ENCODE measurements around the gene DOCK1. TPM values are rescaled to one million over a fixed set of nuclear protein-coding genes. Genes with fewer than 3 reads are reported as not detected.

The DOCK1 gene
- total RNA-seq, 3 donors from 2014 or later, result 50.4 to 101 (median 69.2) TPM

DNA sequence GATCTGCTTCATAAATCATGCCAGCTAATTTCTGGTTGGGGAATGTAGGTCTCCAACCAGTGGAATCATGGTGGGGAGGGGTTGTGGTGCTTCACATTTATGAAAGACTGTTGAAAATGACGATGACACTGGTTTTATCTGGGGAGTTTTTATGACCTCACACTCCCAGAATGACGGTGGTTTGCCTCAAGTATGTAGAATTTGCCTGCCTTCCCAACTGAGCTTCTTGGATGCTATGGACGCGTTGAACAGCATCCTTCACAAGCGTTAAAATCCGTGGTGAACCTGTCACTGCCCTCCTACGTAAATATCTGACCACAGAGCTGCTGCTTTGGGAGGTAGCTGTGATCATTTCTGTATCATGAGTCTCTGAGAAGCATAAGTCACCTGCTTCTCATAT is 287.9 kb downstream of the DOCK1 start:
- TF ChIP-seq POLR2AphosphoS5 (IDR thresholded peaks at IDR 0.05), result no peak

DNA sequence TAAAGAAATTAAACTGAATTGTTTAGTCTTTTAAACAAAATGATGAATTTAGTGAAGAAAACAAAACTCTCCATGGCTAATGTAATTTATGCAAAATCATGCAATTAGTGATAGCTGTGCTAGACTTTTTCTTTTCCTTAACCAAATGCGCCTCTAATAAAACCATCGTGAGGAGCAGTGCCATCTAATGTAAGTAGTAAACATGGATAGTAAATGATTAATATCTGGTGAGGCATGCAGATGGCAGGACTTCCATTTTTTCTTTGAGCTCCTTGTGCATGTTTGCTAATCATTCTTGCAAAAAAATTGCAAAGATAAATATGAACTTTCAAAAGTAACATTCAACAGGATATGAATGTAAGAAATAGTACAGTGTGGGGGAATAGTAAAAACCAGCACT is 288.9 kb downstream of the DOCK1 start:
- H3K27me3 ChIP-seq, result no peaks in the 10 kb centered on the region
- TF ChIP-seq, protein P1, sequence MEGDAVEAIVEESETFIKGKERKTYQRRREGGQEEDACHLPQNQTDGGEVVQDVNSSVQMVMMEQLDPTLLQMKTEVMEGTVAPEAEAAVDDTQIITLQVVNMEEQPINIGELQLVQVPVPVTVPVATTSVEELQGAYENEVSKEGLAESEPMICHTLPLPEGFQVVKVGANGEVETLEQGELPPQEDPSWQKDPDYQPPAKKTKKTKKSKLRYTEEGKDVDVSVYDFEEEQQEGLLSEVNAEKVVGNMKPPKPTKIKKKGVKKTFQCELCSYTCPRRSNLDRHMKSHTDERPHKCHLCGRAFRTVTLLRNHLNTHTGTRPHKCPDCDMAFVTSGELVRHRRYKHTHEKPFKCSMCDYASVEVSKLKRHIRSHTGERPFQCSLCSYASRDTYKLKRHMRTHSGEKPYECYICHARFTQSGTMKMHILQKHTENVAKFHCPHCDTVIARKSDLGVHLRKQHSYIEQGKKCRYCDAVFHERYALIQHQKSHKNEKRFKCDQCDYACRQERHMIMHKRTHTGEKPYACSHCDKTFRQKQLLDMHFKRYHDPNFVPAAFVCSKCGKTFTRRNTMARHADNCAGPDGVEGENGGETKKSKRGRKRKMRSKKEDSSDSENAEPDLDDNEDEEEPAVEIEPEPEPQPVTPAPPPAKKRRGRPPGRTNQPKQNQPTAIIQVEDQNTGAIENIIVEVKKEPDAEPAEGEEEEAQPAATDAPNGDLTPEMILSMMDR (IDR thresholded peaks at IDR 0.05), result no peak
- TF ChIP-seq POLR2A (IDR thresholded peaks at IDR 0.05), result no peak
- no peak for TF ChIP-seq POLR2AphosphoS5 (IDR thresholded peaks at IDR 0.05)
- intact Hi-C loops (cut with DNase I; ENCODE audit: low total_unique reads), result no loop called here
- H3K9me3 ChIP-seq, result no peaks in the 10 kb centered on the region
- no peak for DNase-seq (ENCODE audit: low spot score in 2 of 2)
- H3K4me3 ChIP-seq, result no peak overlapping the region
- peaks cover 4 to 8% of the 10 kb centered on the region in 2 donors for H3K4me1 ChIP-seq
- H3K36me3 ChIP-seq, result no peaks in the 10 kb centered on the region
- no peak overlapping the region for H3K27ac ChIP-seq

More for the DNA sequence above, 287.9 kb downstream of the DOCK1 start:
- intact Hi-C loops (cut with DNase I; ENCODE audit: low total_unique reads), result no loop called here
- Histone ChIP-seq H3K36me3 (no peaks in the 10 kb centered on the region), H3K4me1 (peaks cover 4 to 8% of the 10 kb centered on the region in 2 donors), H3K9me3 (no peaks in the 10 kb centered on the region), H3K4me3 (no peak overlapping the region), H3K27me3 (no peaks in the 10 kb centered on the region), H3K27ac (no peak overlapping the region)
- no peak for DNase-seq (ENCODE audit: low spot score in 2 of 2)

DNA sequence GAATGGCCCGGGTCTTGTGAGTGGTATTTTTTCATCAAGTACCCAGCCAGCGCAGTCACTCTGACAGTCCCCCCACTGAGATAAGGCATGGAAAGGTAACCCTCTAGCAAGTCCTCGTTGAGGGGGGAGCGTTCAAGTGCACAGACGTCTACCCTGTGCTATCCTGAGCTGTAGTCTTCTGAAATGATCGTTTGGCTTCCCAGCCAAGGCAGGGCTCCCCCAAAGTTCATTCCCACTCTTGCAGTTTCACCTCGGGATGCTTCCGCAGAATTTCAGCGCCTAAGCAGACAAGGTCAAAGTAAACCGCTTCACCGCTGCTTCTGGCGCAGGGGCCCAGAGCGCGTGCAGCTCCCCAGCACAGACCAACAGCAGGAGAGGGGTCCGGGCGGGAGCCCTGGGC is 289.4 kb downstream of the DOCK1 start:
- DNase-seq (ENCODE audit: low spot score in 2 of 2), result no peak
- Histone ChIP-seq H3K4me1 (peaks cover 4 to 8% of the 10 kb centered on the region in 2 donors), H3K4me3 (peak overlapping the region in 2 of 3 donors; percentile 56 to 77), H3K27ac (no peak overlapping the region), H3K36me3 (no peaks in the 10 kb centered on the region), H3K27me3 (no peaks in the 10 kb centered on the region), H3K9me3 (no peaks in the 10 kb centered on the region)
- TF ChIP-seq POLR2AphosphoS5 (IDR thresholded peaks at IDR 0.05) (no peak), POLR2A (IDR thresholded peaks at IDR 0.05) (no peak)
- TF ChIP-seq, protein P1 (IDR thresholded peaks at IDR 0.05), result no peak
- intact Hi-C loops (cut with DNase I; ENCODE audit: low total_unique reads), result no loop called here

DNA sequence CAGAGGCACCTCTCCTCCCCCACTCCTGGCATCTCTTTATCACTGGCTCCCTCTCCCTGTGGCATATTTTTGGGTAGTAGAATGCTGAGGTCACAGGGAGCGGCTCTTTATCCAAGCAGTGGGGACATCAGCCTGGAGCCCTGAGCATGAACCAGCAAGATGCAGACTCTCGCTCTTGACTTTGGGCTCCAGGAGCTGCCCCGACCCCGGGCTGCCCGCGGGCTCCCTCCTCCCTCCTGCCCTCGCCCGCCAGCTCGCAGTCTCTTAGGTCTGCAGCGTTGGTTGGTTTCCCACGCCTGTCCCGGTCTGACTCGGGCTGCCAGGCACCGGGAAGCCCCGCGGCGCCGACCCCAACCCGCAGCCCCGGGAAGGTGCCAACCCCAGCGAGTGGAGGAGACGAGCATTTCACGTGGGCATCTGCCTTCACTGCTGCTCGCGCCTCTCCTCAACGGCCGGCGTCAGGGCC is 289.8 kb downstream of the DOCK1 start:
- Histone ChIP-seq H3K4me3 (peak overlapping the region; percentile 40 to 77 (median 56)), H3K9me3 (no peaks in the 10 kb centered on the region), H3K27ac (no peak overlapping the region), H3K4me1 (peaks cover 4 to 8% of the 10 kb centered on the region in 2 donors), H3K36me3 (no peaks in the 10 kb centered on the region), H3K27me3 (no peaks in the 10 kb centered on the region)
- no peak for TF ChIP-seq POLR2AphosphoS5 (IDR thresholded peaks at IDR 0.05)
- TF ChIP-seq, protein P1 (IDR thresholded peaks at IDR 0.05), result no peak
- no peak for TF ChIP-seq POLR2A (IDR thresholded peaks at IDR 0.05)
- no peak for DNase-seq (ENCODE audit: low spot score in 2 of 2)
- intact Hi-C loops (cut with DNase I; ENCODE audit: low total_unique reads), result no loop called here

DNA sequence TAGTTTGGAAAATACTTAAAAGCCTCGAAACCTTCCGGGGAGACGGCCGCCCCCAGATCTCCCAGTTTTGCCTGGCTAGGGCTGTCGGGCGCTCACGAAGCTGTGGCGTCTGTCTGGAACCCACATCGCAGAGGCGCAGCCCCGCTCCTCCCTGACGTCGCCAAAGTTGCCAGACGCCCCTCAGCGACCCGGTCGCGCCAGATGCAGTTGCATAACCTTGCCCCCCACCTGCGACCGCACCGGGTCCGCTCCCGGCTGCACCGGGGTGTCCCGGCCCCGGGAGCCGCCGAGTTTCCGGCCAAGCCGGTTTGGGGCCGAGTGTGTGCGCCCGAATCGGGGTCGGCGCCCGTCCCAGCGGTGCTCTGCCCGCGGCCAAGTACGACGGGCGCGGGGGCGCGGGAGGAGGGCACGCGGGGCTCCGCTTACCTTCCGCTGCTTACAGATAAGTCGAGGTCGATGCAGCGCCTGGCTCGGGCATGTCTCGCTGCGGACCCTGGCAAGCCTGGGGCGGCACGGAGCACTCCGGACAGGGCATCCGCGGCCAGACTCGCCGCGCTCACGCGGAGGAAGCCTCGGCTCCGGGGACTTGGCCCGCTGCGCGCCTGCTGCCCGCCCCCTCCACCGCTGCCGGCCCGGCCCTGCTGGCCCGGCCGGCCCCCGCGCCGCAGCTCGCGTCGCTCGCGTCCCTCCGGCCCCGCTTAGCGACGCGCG is 290.5 kb downstream of the DOCK1 start:
- H3K4me3 ChIP-seq, result peak overlapping the region; percentile 40 to 77 (median 56)
- no peaks in the 10 kb centered on the region for H3K36me3 ChIP-seq
- TF ChIP-seq POLR2AphosphoS5 (IDR thresholded peaks at IDR 0.05) (no peak), POLR2A (IDR thresholded peaks at IDR 0.05) (no peak)
- TF ChIP-seq, protein P1 (IDR thresholded peaks at IDR 0.05), result no peak
- no peak overlapping the region for H3K27ac ChIP-seq
- no peaks in the 10 kb centered on the region for H3K9me3 ChIP-seq
- no peak for DNase-seq (ENCODE audit: low spot score in 2 of 2)
- H3K27me3 ChIP-seq, result no peaks in the 10 kb centered on the region
- intact Hi-C loops (cut with DNase I; ENCODE audit: low total_unique reads), result no loop called here
- peaks cover 4 to 8% of the 10 kb centered on the region in 2 donors for H3K4me1 ChIP-seq

All from breast epithelium (tissue), 4 donors.